SW480 (cell line): ENCODE data around the gene NXPE3.
"Not testable (repeated sequence)": the region's sequence is repeated elsewhere in the genome, so short reads cannot be mapped to it uniquely, and the experiment has no call there.

Source experiments
- DNase-seq: peaks from one replicate; pipeline ENCODE4 v3.0.0-alpha.2; 2016; ENCODE audit warnings: low spot score

Gene NXPE3

GRCh38 chr3:101851850-101852714 lies 73.1 kb downstream of the NXPE3 start:
- DNase-seq: no peak

- DNase-seq: no peak
These were observed 74.2 kb downstream of the NXPE3 start for GRCh38 chr3:101852983-101853840.

- no peak for DNase-seq
These were observed 75.0 kb downstream of the NXPE3 start for GRCh38 chr3:101853982-101854381.

- no peak for DNase-seq
These were observed 75.7 kb downstream of the NXPE3 start for GRCh38 chr3:101854608-101855304.

- DNase-seq: no peak
These were observed 78.3 kb downstream of the NXPE3 start for GRCh38 chr3:101857301-101857741.

GRCh38 chr3:101858464-101859030 lies 79.5 kb downstream of the NXPE3 start:
- DNase-seq: no peak

GRCh38 chr3:101859882-101860448 lies 81.0 kb downstream of the NXPE3 start:
- no peak for DNase-seq

GRCh38 chr3:101861212-101861788 lies 82.3 kb downstream of the NXPE3 start:
- no peak for DNase-seq

GRCh38 chr3:101861789-101862415 lies 82.9 kb downstream of the NXPE3 start:
- no peak for DNase-seq

- DNase-seq: no peak
These were observed 83.6 kb downstream of the NXPE3 start for GRCh38 chr3:101862416-101863165.

- not testable (repeated sequence) for DNase-seq
These were observed 85.9 kb downstream of the NXPE3 start for GRCh38 chr3:101864926-101865325.

- no peak for DNase-seq
These were observed 86.9 kb downstream of the NXPE3 start for GRCh38 chr3:101865751-101866509.

- no peak for DNase-seq
These were observed 88.5 kb downstream of the NXPE3 start for GRCh38 chr3:101867511-101867910.

GRCh38 chr3:101867996-101868395 lies 89.0 kb downstream of the NXPE3 start:
- no peak for DNase-seq

GRCh38 chr3:101868534-101869464 lies 89.8 kb downstream of the NXPE3 start:
- DNase-seq: no peak

GRCh38 chr3:101870138-101870537 lies 91.1 kb downstream of the NXPE3 start:
- no peak for DNase-seq

GRCh38 chr3:101873619-101874018 lies 94.6 kb downstream of the NXPE3 start:
- no peak for DNase-seq

GRCh38 chr3:101876142-101876541 lies 97.1 kb downstream of the NXPE3 start:
- no peak for DNase-seq
